H1 (cell line): ENCODE measurements around the gene PLCL1. TPM values are rescaled to one million over a fixed set of nuclear protein-coding genes. Genes with fewer than 3 reads are reported as not detected.

Experiments used
- CTCF ChIA-PET: fragments of 300-600 bp; sonication (Branson Sonifier 250); formaldehyde crosslinking; loops from one replicate; lab custom pipeline; 2021; ENCODE audit not compliant: partially characterized antibody; lab: Charles Lee
- POLR2A ChIA-PET: fragments of 300-600 bp; sonication (Branson Sonifier 250); formaldehyde crosslinking; loops from one replicate; lab custom pipeline; 2021; ENCODE audit warnings: inconsistent platforms; ENCODE audit not compliant: partially characterized antibody; lab: Charles Lee
- DNase-seq, 2 experiments: peaks; one replicate each; pipeline versions ENCODE4 v3.0.0 to v3.0.0-alpha.2; 2010 to 2022; ENCODE audit warnings: low spot score in 2 of 2, low read depth in 1 of 2, mixed read lengths in 1 of 2
- FAIRE-seq: peaks from 2 replicates; lab custom pipeline; 2011; peaks lifted over from hg19 to GRCh38; lab: Jason Lieb, UNC
- H2AFZ ChIP-seq: 2 replicates; pipeline ENCODE4 v1.8.1; 2012; ENCODE audit warnings: low read length, inconsistent platforms
- H2AK5ac ChIP-seq: 2 replicates; pipeline ENCODE4 v1.6.1; 2013; ENCODE audit warnings: low read depth, low read length
- H2BK120ac ChIP-seq: replicated peaks from 2 replicates; pipeline ENCODE3; 2013; ENCODE audit warnings: low read depth, low read length, inconsistent platforms
- H2BK12ac ChIP-seq: 2 replicates; pipeline ENCODE4 v1.6.1; 2013; ENCODE audit warnings: low read depth, low read length
- H2BK15ac ChIP-seq: 2 replicates; pipeline ENCODE4 v1.6.1; 2013; ENCODE audit warnings: low read length
- H2BK20ac ChIP-seq: 2 replicates; pipeline ENCODE4 v1.6.1; 2013; ENCODE audit warnings: low read length
- H2BK5ac ChIP-seq: 2 replicates; pipeline ENCODE4 v1.6.1; 2013; ENCODE audit warnings: low read depth, low read length
- H3K14ac ChIP-seq: 2 replicates; pipeline ENCODE4 v1.6.1; 2013; ENCODE audit warnings: inconsistent platforms; ENCODE audit not compliant: insufficient read length
- H3K18ac ChIP-seq: 2 replicates; pipeline ENCODE4 v1.6.1; 2013; ENCODE audit warnings: low read length; ENCODE audit errors: extremely low read depth
- H3K23ac ChIP-seq: 2 replicates; pipeline ENCODE4 v1.6.1; 2013; ENCODE audit warnings: inconsistent platforms; ENCODE audit not compliant: insufficient read length
- H3K23me2 ChIP-seq: 2 replicates; pipeline ENCODE4 v1.6.1; 2013; ENCODE audit warnings: low read depth, low read length
- H3K27ac ChIP-seq: 2 replicates; pipeline ENCODE4 v1.6.1; 2011; ENCODE audit warnings: low read depth, low read length, inconsistent platforms
- H3K27me3 ChIP-seq, 4 experiments: replicated peaks in 1 of 4; 1 replicate in 1 of 4; 2 replicates in 3 of 4; pipeline versions ENCODE4 v1.6.1 to v1.8.1; 2011 to 2013; ENCODE audit warnings: low read length in 3 of 4, mild to moderate bottlenecking in 3 of 4, inconsistent platforms in 2 of 4, mixed read lengths in 2 of 4, moderate library complexity in 1 of 4; ENCODE audit not compliant: control insufficient read depth in 3 of 4, insufficient read depth in 3 of 4; ENCODE audit errors: extremely low read depth in 1 of 4
- H3K36me3 ChIP-seq, 4 experiments: 2 replicates each; pipeline versions ENCODE4 v1.6.1 to v1.8.1; 2011 to 2013; ENCODE audit warnings: mild to moderate bottlenecking in 4 of 4, low read length in 3 of 4, moderate library complexity in 2 of 4, control low read depth in 1 of 4, inconsistent platforms in 1 of 4; ENCODE audit not compliant: insufficient read depth in 4 of 4, control insufficient read depth in 2 of 4
- H3K4ac ChIP-seq: replicated peaks from 2 replicates; pipeline ENCODE3; 2013; ENCODE audit warnings: low read length, low read depth, mixed read lengths, inconsistent platforms; ENCODE audit not compliant: insufficient read length
- H3K4me1 ChIP-seq, 4 experiments: replicated peaks in 1 of 4; 1 replicate in 1 of 4; 2 replicates in 3 of 4; pipeline versions ENCODE4 v1.6.1 to v1.8.1; 2011 to 2013; ENCODE audit warnings: low read length in 3 of 4, inconsistent platforms in 2 of 4, mixed read lengths in 1 of 4; ENCODE audit not compliant: insufficient read depth in 4 of 4, control insufficient read depth in 3 of 4
- H3K4me2 ChIP-seq, 2 experiments: 2 replicates each; pipeline versions ENCODE4 v1.6.1 to v1.8.1; 2011 to 2013; ENCODE audit warnings: low read depth in 2 of 2, low read length in 2 of 2, control low read depth in 1 of 2, inconsistent platforms in 1 of 2, mild to moderate bottlenecking in 1 of 2; ENCODE audit not compliant: insufficient read depth in 1 of 2
- H3K4me3 ChIP-seq, 4 experiments: fragments of 200-600, 300-600 bp in 1 of 4; sonication (generic), shearing (Covaris generic), sonication (Bioruptor Twin) in 1 of 4; 2 replicates each; pipeline versions ENCODE4 v1.5.1 to v1.8.1; 2011 to 2016; ENCODE audit warnings: low read length in 4 of 4, low read depth in 3 of 4, control low read depth in 2 of 4, inconsistent platforms in 2 of 4, mild to moderate bottlenecking in 2 of 4, mixed read lengths in 1 of 4, moderate library complexity in 1 of 4; ENCODE audit not compliant: insufficient read depth in 2 of 4; ENCODE audit errors: extremely low read depth in 1 of 4
- H3K56ac ChIP-seq: replicated peaks from 2 replicates; pipeline ENCODE3; 2013; ENCODE audit warnings: low read depth, mild to moderate bottlenecking, mixed read lengths, low read length, inconsistent platforms; ENCODE audit not compliant: insufficient read length
- H3K79me1 ChIP-seq: 2 replicates; pipeline ENCODE4 v1.6.1; 2013; ENCODE audit warnings: low read depth, low read length, control low read depth
- H3K79me2 ChIP-seq, 2 experiments: 2 replicates each; pipeline versions ENCODE4 v1.6.1 to v1.8.1; 2012 to 2013; ENCODE audit warnings: low read length in 2 of 2, mild to moderate bottlenecking in 2 of 2, inconsistent platforms in 1 of 2; ENCODE audit not compliant: insufficient read depth in 2 of 2, control insufficient read depth in 1 of 2
- H3K9ac ChIP-seq, 4 experiments: replicated peaks in 1 of 4; 1 replicate in 1 of 4; 2 replicates in 3 of 4; pipeline versions ENCODE4 v1.6.1 to v1.8.1; 2011 to 2013; ENCODE audit warnings: low read depth in 3 of 4, low read length in 3 of 4, control low read depth in 2 of 4, mild to moderate bottlenecking in 2 of 4, moderate library complexity in 2 of 4, inconsistent platforms in 1 of 4; ENCODE audit errors: extremely low read depth in 1 of 4
- H3K9me3 ChIP-seq, 2 experiments: 2 replicates each; pipeline versions ENCODE4 v1.6.1 to v1.8.1; 2012 to 2013; ENCODE audit warnings: mild to moderate bottlenecking in 2 of 2, moderate library complexity in 2 of 2, control low read depth in 1 of 2, inconsistent platforms in 1 of 2, low read depth in 1 of 2, low read length in 1 of 2, mixed read lengths in 1 of 2; ENCODE audit not compliant: insufficient read depth in 2 of 2
- H4K20me1 ChIP-seq, 2 experiments: replicated peaks in 1 of 2; 2 replicates each; pipeline versions ENCODE3 to v1.8.1; 2011 to 2013; ENCODE audit warnings: inconsistent platforms in 2 of 2, low read length in 2 of 2, mild to moderate bottlenecking in 1 of 2; ENCODE audit not compliant: insufficient read depth in 2 of 2, control insufficient read depth in 1 of 2
- H4K5ac ChIP-seq: 2 replicates; pipeline ENCODE4 v1.6.1; 2013; ENCODE audit warnings: low read length, low read depth, mixed read lengths, inconsistent platforms; ENCODE audit not compliant: insufficient read length
- H4K8ac ChIP-seq: 2 replicates; pipeline ENCODE4 v1.8.0; 2013; ENCODE audit warnings: mild to moderate bottlenecking, moderate library complexity, low read length, inconsistent platforms; ENCODE audit not compliant: insufficient read depth; ENCODE audit errors: extremely low read depth
- H4K91ac ChIP-seq: replicated peaks from 2 replicates; pipeline ENCODE3; 2013; ENCODE audit warnings: low read length, mixed read lengths, inconsistent platforms; ENCODE audit not compliant: insufficient read length
- BRCA1 ChIP-seq: IDR thresholded peaks from 2 replicates; pipeline ENCODE4 v1.6.1; 2012; ENCODE audit warnings: low read depth, low read length, improper control_type of control experiment
- CBX8 ChIP-seq: fragments of 300-800, 300-1000 bp; sonication (generic); IDR thresholded peaks from 2 replicates; pipeline ENCODE4 v1.7.1; 2016; ENCODE audit warnings: low read depth, low read length, borderline replicate concordance
- EZH2 ChIP-seq: fragments of 200-600 bp; sonication (generic); IDR thresholded peaks from 2 replicates; pipeline ENCODE4 v1.7.1; 2012; ENCODE audit warnings: low read depth, mild to moderate bottlenecking, moderate library complexity, low read length, inconsistent platforms; ENCODE audit not compliant: severe bottlenecking
- FOSL1 ChIP-seq: IDR thresholded peaks from 2 replicates; pipeline ENCODE4 v1.6.1; 2011; ENCODE audit warnings: mild to moderate bottlenecking, low read depth, low read length, moderate library complexity; ENCODE audit not compliant: insufficient read depth
- GTF2F1 ChIP-seq: IDR thresholded peaks from 2 replicates; pipeline ENCODE4 v1.6.1; 2012; ENCODE audit warnings: low read depth, low read length, improper control_type of control experiment, borderline replicate concordance
- HDAC6 ChIP-seq: IDR thresholded peaks from one replicate; pipeline ENCODE4 v1.7.1; 2012; ENCODE audit warnings: low read depth, mild to moderate bottlenecking, inconsistent platforms, low read length, moderate library complexity
- KDM1A ChIP-seq: fragments of 200-600, 300-600 bp; sonication (generic); IDR thresholded peaks from 2 replicates; pipeline ENCODE4 v1.7.1; 2016; ENCODE audit warnings: mild to moderate bottlenecking, low read length, borderline replicate concordance
- KDM4A ChIP-seq: IDR thresholded peaks from one replicate; pipeline ENCODE4 v1.7.1; 2012; ENCODE audit warnings: low read depth, mild to moderate bottlenecking, moderate library complexity, low read length, inconsistent platforms; ENCODE audit not compliant: severe bottlenecking
- POLR2A ChIP-seq, 2 experiments: IDR thresholded peaks; 1 replicate in 1 of 2; 2 replicates in 1 of 2; pipeline ENCODE4 v1.6.1; 2011; ENCODE audit warnings: low read depth in 2 of 2, low read length in 2 of 2, mild to moderate bottlenecking in 2 of 2; ENCODE audit errors: control extremely low read depth in 1 of 2
- SP1 ChIP-seq: IDR thresholded peaks from 2 replicates; pipeline ENCODE4 v1.6.1; 2011; ENCODE audit warnings: low read depth, low read length
- SRF ChIP-seq: IDR thresholded peaks from 2 replicates; pipeline ENCODE4 v1.6.1; 2011; ENCODE audit warnings: mild to moderate bottlenecking, low read depth, low read length, moderate library complexity
- TAF1 ChIP-seq: IDR thresholded peaks from 2 replicates; pipeline ENCODE4 v1.6.1; 2011; ENCODE audit warnings: mild to moderate bottlenecking, low read depth, low read length
- TBP ChIP-seq: IDR thresholded peaks from 2 replicates; pipeline ENCODE4 v1.6.1; 2011; ENCODE audit warnings: low read depth, low read length, improper control_type of control experiment
- ZNF274 ChIP-seq: IDR thresholded peaks from 2 replicates; pipeline ENCODE4 v1.7.0; 2012; ENCODE audit warnings: low read length, borderline replicate concordance; ENCODE audit errors: extremely low read depth
- polyA plus RNA-seq, 7 experiments: library from polyadenylated mRNA; depleted of rRNA in 3 of 7; stranded (reverse) in 5 of 7; unstranded in 2 of 7; fragments of >200 nt in 5 of 7; fragments of 200-250 nt in 2 of 7; gene quantifications; 1 replicate in 5 of 7; 2 replicates in 1 of 7; 4 replicates in 1 of 7; pipeline versions ENCODE4 v1.2.1 to v1.2.3, GENCODE V29; 2011 to 2013; ENCODE audit warnings: missing spikeins in 2 of 7, mixed read lengths in 2 of 7
- total RNA-seq: library from RNA; stranded (reverse); fragmentation: NEBNext Ultra II Directional; extraction: Animal tissue kit (Norgen Biotek cat#: 25700); gene quantifications from 2 replicates; pipeline ENCODE4 v1.2.1, GENCODE V29; 2021
- TF ChIP-seq, protein P1 (sequence below): IDR thresholded peaks from 2 replicates; pipeline ENCODE4 v1.6.1; 2011; ENCODE audit warnings: low read length, improper control_type of control experiment

Gene PLCL1
- total and polyA plus RNA-seq, 2 of the 8 experiments (the other 6 are each of a cell fraction or from before 2014, with no cell fraction given) = not detected

DNA sequence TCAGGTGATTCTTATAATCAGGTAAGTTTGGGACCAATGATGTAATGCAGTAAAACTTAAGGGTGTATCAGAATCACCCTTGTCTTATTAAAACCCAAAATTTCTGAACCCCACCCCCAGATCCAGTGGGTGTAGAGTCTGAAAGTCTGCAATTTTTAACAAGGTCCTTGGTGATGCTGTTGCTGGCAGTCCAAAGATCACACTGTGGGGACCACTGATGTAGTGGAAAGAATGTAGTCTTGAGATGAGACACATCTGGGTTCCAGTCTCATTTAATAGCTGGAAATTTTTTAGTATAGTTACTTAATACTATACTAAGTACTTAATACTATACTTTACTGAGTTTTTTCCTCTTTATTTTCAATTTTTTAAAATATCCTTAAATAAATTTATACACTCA, 258.4 kb downstream of the PLCL1 start:
- H3K79me2 ChIP-seq = no peaks in the 10 kb centered on the region
- no peak overlapping the region for H2BK15ac ChIP-seq
- no peak overlapping the region for H3K4me2 ChIP-seq
- no peak overlapping the region for H3K14ac ChIP-seq
- H3K23ac ChIP-seq = no peak overlapping the region
- no peak overlapping the region for H2AK5ac ChIP-seq
- no peak overlapping the region for H3K4me3 ChIP-seq
- no peak overlapping the region for H2BK120ac ChIP-seq
- no peaks in the 10 kb centered on the region for H3K27me3 ChIP-seq
- H3K79me1 ChIP-seq = no peaks in the 10 kb centered on the region
- no peak overlapping the region for H3K9ac ChIP-seq
- H3K4ac ChIP-seq = no peak overlapping the region
- H4K8ac ChIP-seq = no peak overlapping the region
- FAIRE-seq (no peak), DNase-seq (no peak)
- H2BK12ac ChIP-seq = no peak overlapping the region
- H4K5ac ChIP-seq = no peak overlapping the region
- no peak overlapping the region for H2AFZ ChIP-seq
- no peak overlapping the region for H2BK5ac ChIP-seq
- ChIA-PET POLR2A (no interaction called here), CTCF (interaction anchor here (1.5 to 4.6 kb wide), 2 partner anchors 9 to 250 kb away, joined by 5 to 43 read pairs; no protein-coding TSS in a partner anchor)
- H3K36me3 ChIP-seq = no peaks in the 10 kb centered on the region
- H3K23me2 ChIP-seq = no peaks in the 10 kb centered on the region
- no peaks in the 10 kb centered on the region for H4K20me1 ChIP-seq
- H3K18ac ChIP-seq = no peak overlapping the region
- H2BK20ac ChIP-seq = no peak overlapping the region
- no peak overlapping the region for H3K56ac ChIP-seq
- H3K4me1 ChIP-seq = no peaks in the 10 kb centered on the region
- H3K27ac ChIP-seq = no peak overlapping the region
- H3K9me3 ChIP-seq = no peaks in the 10 kb centered on the region
- H4K91ac ChIP-seq = no peak overlapping the region
- no peak for TF ChIP-seq FOSL1
- no peak for TF ChIP-seq ZNF274
- no peak for TF ChIP-seq HDAC6
- no peak for TF ChIP-seq KDM4A
- TF ChIP-seq SRF = no peak
- TF ChIP-seq SP1 = no peak
- TF ChIP-seq, protein P1, sequence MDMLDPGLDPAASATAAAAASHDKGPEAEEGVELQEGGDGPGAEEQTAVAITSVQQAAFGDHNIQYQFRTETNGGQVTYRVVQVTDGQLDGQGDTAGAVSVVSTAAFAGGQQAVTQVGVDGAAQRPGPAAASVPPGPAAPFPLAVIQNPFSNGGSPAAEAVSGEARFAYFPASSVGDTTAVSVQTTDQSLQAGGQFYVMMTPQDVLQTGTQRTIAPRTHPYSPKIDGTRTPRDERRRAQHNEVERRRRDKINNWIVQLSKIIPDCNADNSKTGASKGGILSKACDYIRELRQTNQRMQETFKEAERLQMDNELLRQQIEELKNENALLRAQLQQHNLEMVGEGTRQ = no peak
- no peak for TF ChIP-seq GTF2F1
- no peak for TF ChIP-seq POLR2A (IDR thresholded peaks at IDR 0.05; ENCODE audit: control extremely low read depth in 1 of 2, low read depth in 2 of 2, low read length in 2 of 2)
- no peak for TF ChIP-seq TBP
- TF ChIP-seq EZH2 = no peak
- TF ChIP-seq TAF1 = no peak
- TF ChIP-seq KDM1A = no peak
- no peak for TF ChIP-seq CBX8
- TF ChIP-seq BRCA1 = no peak
